ENCODE data around the gene ZMPSTE24.
A peak's percentile ranks its signal among the peaks of the same experiment; 100 is the strongest.

ZMPSTE24 gene

DNA sequence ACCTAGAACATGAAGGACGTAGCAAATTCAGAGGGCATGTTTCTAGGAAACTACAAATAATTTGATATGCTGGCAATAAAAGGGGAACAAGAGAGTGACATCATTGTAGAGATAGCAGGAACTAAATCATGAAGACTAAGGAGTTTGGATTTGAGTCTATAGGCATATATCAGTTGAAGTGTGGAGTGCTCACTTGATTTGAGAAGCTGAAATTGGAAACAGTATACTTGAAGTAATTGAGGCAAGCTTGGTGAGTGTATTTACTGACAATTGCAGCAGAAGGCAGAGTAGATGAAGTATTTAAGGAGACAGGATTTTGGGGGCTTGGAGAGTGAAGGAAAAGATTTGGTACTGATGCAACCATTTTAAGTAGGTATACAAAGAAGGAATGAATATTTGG, 16.7 kb upstream of the ZMPSTE24 start:
- Histone ChIP-seq H3K27ac (ENCODE audit: low read depth, low read length, severe bottlenecking) (no peak overlapping the region), H3K4me3 (ENCODE audit: extremely low read depth, insufficient read depth, low read length, poor library complexity, severe bottlenecking) (no peak overlapping the region), H3K4me1 (ENCODE audit: control insufficient read depth, insufficient read depth, low read length, poor library complexity, severe bottlenecking) (peaks cover 3% of the 10 kb centered on the region), H3K36me3 (ENCODE audit: control insufficient read depth, insufficient read depth, low read length) (peaks cover 42% of the 10 kb centered on the region), H3K9me3 (ENCODE audit: control insufficient read depth, low read length) (no peaks in the 10 kb centered on the region)
- 92 to 93% methylated on average over 1 of the region's 1 CpG for WGBS, 2 experiments (ENCODE audit: insufficient coverage in 2 of 2)

DNA sequence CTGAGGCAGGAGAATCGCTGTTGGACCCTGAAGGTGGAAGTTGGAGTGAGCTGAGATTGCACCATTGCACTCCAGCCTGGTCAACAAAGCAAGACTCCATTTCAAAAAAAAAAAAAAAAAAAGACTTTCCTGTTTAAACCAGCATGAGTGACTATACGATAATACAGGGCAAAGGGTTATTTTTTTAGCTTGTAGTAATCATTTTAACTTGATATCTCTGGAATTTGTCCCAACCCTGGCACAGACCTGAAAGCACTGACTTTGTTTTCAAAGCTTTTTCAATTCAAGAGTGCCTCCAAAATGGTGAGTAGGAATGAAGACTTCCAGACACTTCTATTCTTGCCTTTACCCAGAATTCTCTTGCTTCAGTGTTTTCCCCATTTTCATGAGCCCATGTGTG, 14.7 kb upstream of the ZMPSTE24 start:
- no peak overlapping the region for H3K27ac ChIP-seq (ENCODE audit: low read depth, low read length, severe bottlenecking)
- H3K4me3 ChIP-seq (ENCODE audit: extremely low read depth, insufficient read depth, low read length, poor library complexity, severe bottlenecking), result no peak overlapping the region
- H3K36me3 ChIP-seq (ENCODE audit: control insufficient read depth, insufficient read depth, low read length), result peaks cover 22% of the 10 kb centered on the region
- H3K9me3 ChIP-seq (ENCODE audit: control insufficient read depth, low read length), result no peaks in the 10 kb centered on the region
- peaks cover 3% of the 10 kb centered on the region for H3K4me1 ChIP-seq (ENCODE audit: control insufficient read depth, insufficient read depth, low read length, poor library complexity, severe bottlenecking)
- WGBS, 2 experiments (ENCODE audit: insufficient coverage in 2 of 2), result 80 to 100% methylated on average over 1 of the region's 2 CpGs

DNA sequence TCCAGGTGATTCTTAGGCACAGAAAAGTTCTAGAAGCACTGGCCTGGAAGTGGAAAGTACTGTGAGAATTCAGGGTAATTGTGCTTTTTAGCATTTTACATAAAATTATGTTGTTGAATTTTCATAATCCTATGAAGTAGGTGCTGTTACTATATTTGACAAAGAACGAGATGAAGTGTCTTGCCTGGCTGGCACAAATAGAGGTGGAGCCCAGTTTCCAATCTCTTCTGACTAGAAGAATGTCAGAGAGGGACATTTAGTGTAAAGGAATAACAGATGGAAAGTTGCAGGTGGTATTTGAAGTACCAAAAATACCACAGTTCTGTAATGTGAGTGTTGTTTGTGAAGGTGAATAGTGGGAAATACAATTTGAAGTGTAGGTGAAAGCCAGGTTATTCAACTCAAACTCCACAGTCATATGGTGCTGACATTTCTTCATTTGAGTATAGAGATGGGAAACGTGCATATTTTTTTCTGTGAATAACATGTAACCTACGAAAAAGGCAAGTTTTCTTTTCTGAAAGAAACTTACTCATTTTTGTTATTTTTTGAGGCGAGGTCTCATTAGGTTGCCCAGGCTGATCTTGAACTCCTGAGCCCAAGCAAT, 13.8 kb upstream of the ZMPSTE24 start:
- Histone ChIP-seq H3K27ac (ENCODE audit: low read depth, low read length, severe bottlenecking) (no peak overlapping the region), H3K4me1 (ENCODE audit: control insufficient read depth, insufficient read depth, low read length, poor library complexity, severe bottlenecking) (peaks cover 3% of the 10 kb centered on the region), H3K4me3 (ENCODE audit: extremely low read depth, insufficient read depth, low read length, poor library complexity, severe bottlenecking) (no peak overlapping the region), H3K36me3 (ENCODE audit: control insufficient read depth, insufficient read depth, low read length) (peaks cover 14% of the 10 kb centered on the region), H3K9me3 (ENCODE audit: control insufficient read depth, low read length) (no peaks in the 10 kb centered on the region)
- 70 to 94% methylated on average over 2 of the region's 4 CpGs for WGBS, 2 experiments (ENCODE audit: insufficient coverage in 2 of 2)

DNA sequence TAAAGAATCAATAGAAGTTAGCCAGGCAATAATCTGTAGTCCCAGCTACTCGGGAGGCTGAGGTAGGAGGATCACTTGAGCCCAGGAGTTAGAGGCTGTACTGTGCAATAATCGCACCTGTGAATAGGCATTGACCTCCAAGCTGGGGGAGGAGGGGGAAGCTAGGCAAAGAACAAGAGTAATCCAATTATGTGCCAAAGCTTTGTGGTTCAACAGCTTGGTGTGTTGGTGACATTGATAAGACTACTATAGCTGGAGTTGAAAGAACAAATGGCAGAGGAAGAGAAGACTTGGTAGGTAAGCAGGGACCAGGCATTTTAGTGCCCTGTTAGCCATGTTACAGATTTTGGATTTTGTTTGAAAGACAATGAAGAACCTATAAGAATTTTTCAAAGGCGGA, 12.3 kb upstream of the ZMPSTE24 start:
- 86 to 88% methylated on average over 3 of the region's 3 CpGs for WGBS, 2 experiments (ENCODE audit: insufficient coverage in 2 of 2)

DNA sequence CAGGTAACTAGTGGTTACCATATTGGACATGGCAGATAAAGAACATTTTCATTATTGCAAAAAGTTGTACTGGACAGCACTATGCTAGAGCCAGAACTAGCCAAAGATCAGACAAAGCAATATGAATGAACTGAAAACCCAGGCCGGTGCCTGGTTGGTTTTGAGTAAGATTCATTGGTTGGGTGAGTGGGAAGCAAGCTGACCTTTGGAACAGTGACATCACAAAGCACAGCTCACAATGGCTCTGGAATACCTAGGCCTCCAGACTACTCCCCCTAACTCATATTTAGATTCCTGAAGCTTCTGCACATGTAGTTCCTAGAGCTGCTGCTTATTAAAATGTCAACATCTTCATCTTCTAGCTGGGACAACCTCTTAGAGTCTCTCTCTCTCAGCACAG, 10.4 kb upstream of the ZMPSTE24 start, which contains the start of gene TMCO2:
Gene TMCO2 (plus strand): TSS at position 283 of the 400 bp plus-strand sequence. CDS start 57 bp downstream, at position 340.
- Histone ChIP-seq H3K9me3 (ENCODE audit: control insufficient read depth, low read length) (no peaks in the 10 kb centered on the region), H3K4me1 (ENCODE audit: control insufficient read depth, insufficient read depth, low read length, poor library complexity, severe bottlenecking) (peaks cover 3% of the 10 kb centered on the region), H3K36me3 (ENCODE audit: control insufficient read depth, insufficient read depth, low read length) (no peaks in the 10 kb centered on the region), H3K4me3 (ENCODE audit: extremely low read depth, insufficient read depth, low read length, poor library complexity, severe bottlenecking) (no peak within 1 kb of the TSS), H3K27ac (ENCODE audit: low read depth, low read length, severe bottlenecking) (no peak within 1 kb of the TSS)
- 80% methylated on average over 1 of the region's 1 CpG; no CpG with 5 or more reads in 1 of the 2 experiments for WGBS, 2 experiments (ENCODE audit: insufficient coverage in 2 of 2)

More for the DNA sequence above, 12.3 kb upstream of the ZMPSTE24 start:
- no peaks in the 10 kb centered on the region for H3K9me3 ChIP-seq (ENCODE audit: control insufficient read depth, low read length)
- H3K4me1 ChIP-seq (ENCODE audit: control insufficient read depth, insufficient read depth, low read length, poor library complexity, severe bottlenecking), result peaks cover 3% of the 10 kb centered on the region
- H3K36me3 ChIP-seq (ENCODE audit: control insufficient read depth, insufficient read depth, low read length), result peaks cover 2% of the 10 kb centered on the region
- no peak overlapping the region for H3K27ac ChIP-seq (ENCODE audit: low read depth, low read length, severe bottlenecking)
- no peak overlapping the region for H3K4me3 ChIP-seq (ENCODE audit: extremely low read depth, insufficient read depth, low read length, poor library complexity, severe bottlenecking)

DNA sequence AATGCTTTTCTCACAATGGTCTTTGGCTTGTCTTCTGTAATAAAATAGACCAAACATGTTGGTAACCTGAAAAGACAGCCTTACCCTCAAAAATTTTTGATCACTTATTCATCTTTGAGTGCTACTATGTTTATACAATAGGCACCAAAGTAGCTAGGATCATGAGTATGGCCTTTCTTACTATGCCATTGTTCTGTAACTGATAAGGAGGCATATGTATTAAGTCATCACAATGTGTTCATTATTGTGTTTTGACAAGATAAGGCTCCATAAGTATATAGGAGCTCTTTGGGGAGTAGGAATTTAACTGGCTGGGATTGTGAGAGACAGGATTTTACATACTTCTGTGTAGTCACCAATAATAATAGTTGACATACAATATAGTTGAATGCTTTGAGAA, 9.6 kb upstream of the ZMPSTE24 start:
- no peak overlapping the region for H3K27ac ChIP-seq (ENCODE audit: low read depth, low read length, severe bottlenecking)
- H3K4me3 ChIP-seq (ENCODE audit: extremely low read depth, insufficient read depth, low read length, poor library complexity, severe bottlenecking), result no peak overlapping the region
- peaks cover 3% of the 10 kb centered on the region for H3K4me1 ChIP-seq (ENCODE audit: control insufficient read depth, insufficient read depth, low read length, poor library complexity, severe bottlenecking)
- H3K9me3 ChIP-seq (ENCODE audit: control insufficient read depth, low read length), result no peaks in the 10 kb centered on the region
- H3K36me3 ChIP-seq (ENCODE audit: control insufficient read depth, insufficient read depth, low read length), result no peaks in the 10 kb centered on the region

DNA sequence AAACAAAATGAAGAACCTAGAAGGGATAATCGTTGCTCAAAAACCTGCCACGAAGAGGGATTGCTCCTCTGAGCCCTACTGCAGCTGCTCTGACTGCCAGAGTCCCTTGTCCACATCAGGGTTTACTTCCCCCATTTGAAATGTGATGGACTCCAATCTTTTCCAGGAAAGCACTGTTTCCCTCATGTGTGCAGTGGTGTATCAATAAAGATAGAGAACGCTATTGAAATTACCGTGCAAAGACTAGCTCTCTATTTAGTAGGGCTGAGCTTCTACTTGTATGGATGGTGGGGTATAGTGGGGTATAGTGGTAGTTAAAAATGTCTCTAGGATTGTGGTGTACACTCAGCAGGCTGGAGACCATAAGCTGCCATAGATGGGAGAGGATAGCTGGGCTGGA, 6.6 kb upstream of the ZMPSTE24 start:
- 83 to 86% methylated on average over 4 of the region's 4 CpGs for WGBS, 2 experiments (ENCODE audit: insufficient coverage in 2 of 2)
- Histone ChIP-seq H3K36me3 (ENCODE audit: control insufficient read depth, insufficient read depth, low read length) (no peaks in the 10 kb centered on the region), H3K4me1 (ENCODE audit: control insufficient read depth, insufficient read depth, low read length, poor library complexity, severe bottlenecking) (no peaks in the 10 kb centered on the region), H3K9me3 (ENCODE audit: control insufficient read depth, low read length) (no peaks in the 10 kb centered on the region), H3K4me3 (ENCODE audit: extremely low read depth, insufficient read depth, low read length, poor library complexity, severe bottlenecking) (no peak overlapping the region), H3K27ac (ENCODE audit: low read depth, low read length, severe bottlenecking) (no peak overlapping the region)

DNA sequence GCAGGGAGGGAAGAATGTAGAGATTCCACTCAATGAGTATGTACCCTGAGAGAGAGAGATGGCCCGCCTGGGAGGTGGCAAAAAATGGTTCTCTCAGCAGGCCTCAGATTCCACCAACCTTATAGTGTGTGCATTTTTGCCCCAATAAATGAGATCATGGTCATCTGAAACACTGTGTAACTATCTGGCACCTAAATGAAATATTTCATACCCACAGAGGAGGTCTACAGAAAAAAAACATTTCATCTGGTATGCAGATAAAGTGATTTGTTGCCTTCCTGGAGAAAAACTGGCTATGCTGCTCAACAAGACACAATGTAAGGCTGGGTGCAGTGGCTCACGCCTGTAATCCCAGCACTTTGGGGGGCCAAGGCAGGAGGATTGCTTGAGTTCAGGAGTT, 5.4 kb upstream of the ZMPSTE24 start:
- H3K9me3 ChIP-seq (ENCODE audit: control insufficient read depth, low read length), result no peaks in the 10 kb centered on the region
- no peaks in the 10 kb centered on the region for H3K36me3 ChIP-seq (ENCODE audit: control insufficient read depth, insufficient read depth, low read length)
- H3K4me3 ChIP-seq (ENCODE audit: extremely low read depth, insufficient read depth, low read length, poor library complexity, severe bottlenecking), result no peak overlapping the region
- WGBS, 2 experiments (ENCODE audit: insufficient coverage in 2 of 2), result 60 to 80% methylated on average over 1 of the region's 2 CpGs
- no peaks in the 10 kb centered on the region for H3K4me1 ChIP-seq (ENCODE audit: control insufficient read depth, insufficient read depth, low read length, poor library complexity, severe bottlenecking)
- H3K27ac ChIP-seq (ENCODE audit: low read depth, low read length, severe bottlenecking), result no peak overlapping the region

DNA sequence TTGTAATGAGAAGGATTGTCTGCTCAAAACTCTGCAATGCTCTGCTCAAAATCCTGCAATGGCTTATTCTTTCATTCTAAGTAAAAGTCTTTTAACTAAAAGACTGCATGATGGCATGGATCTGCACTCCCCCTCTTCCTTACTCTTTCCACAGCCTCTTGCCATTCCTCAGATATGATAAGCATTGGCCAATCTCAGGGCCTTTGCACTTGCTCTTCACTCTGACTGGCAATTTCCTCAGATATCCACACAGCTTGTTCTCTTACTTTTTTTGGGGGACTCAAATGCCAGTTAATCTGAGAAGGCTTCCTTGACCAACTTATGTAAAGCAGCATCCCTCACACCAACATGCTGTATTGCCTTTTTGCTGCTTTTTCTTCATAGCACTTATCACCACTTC, 2.8 kb upstream of the ZMPSTE24 start:
- peaks cover 10% of the 10 kb centered on the region for H3K36me3 ChIP-seq (ENCODE audit: control insufficient read depth, insufficient read depth, low read length)
- H3K27ac ChIP-seq (ENCODE audit: low read depth, low read length, severe bottlenecking), result no peak overlapping the region
- H3K9me3 ChIP-seq (ENCODE audit: control insufficient read depth, low read length), result no peaks in the 10 kb centered on the region
- no peaks in the 10 kb centered on the region for H3K4me1 ChIP-seq (ENCODE audit: control insufficient read depth, insufficient read depth, low read length, poor library complexity, severe bottlenecking)
- H3K4me3 ChIP-seq (ENCODE audit: extremely low read depth, insufficient read depth, low read length, poor library complexity, severe bottlenecking), result no peak overlapping the region

DNA sequence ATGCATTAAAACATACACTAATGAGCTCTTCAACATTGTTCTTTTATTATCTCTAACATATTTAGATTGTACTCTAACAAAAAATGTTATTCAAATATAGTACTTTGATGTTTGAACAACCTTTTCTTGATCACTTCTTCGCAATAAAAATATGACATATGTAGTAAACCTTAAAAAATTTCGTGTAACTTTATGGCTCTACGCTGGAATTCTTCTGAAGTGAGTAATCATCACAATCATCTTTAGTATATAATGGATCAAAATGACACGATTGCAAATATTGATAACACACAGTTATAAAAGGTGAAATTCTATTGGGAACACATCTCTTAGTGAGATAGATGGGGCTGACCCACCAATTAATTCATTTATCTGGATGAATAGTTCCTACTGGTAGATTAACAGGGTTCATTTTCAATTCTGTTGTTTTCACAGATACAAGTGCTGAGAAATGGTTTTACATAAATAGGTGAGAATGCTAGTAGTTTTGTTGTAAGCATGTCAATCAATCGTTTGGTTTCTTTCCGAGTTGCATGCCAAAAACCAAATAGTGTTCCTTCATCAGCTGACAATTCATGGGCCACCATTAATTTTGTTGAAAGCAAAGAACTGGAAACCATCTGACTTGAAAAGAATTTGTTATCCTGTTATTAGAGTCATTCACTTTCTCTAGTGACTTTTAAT, 1.5 kb upstream of the ZMPSTE24 start:
- no peak overlapping the region for H3K27ac ChIP-seq (ENCODE audit: low read depth, low read length, severe bottlenecking)
- WGBS, 2 experiments (ENCODE audit: insufficient coverage in 2 of 2), result 60% methylated on average over 1 of the region's 6 CpGs; no CpG with 5 or more reads in 1 of the 2 experiments

DNA sequence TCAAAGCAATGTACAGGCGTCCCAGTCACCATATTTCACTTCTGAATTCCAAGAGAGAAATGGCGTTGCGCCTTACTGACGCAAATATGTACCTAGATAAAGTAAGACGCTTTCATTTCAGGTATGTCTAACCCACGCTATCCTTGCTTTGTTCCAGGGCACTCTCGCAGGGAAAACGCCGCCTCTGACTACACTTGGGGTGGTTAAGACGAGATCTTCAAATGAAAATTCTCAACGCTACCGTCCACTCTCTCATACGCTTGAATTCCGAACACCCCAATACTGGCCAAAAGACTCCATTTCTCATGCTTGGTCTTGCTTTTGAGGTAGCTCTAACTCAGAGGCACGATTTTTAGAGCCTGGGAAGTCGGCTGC, 736 bp upstream of the ZMPSTE24 start:
- H3K4me1 ChIP-seq (ENCODE audit: control insufficient read depth, insufficient read depth, low read length, poor library complexity, severe bottlenecking), result no peaks in the 10 kb centered on the region
- H3K36me3 ChIP-seq (ENCODE audit: control insufficient read depth, insufficient read depth, low read length), result peaks cover 31% of the 10 kb centered on the region
- peak overlapping the region; percentile 97 for H3K27ac ChIP-seq (ENCODE audit: low read depth, low read length, severe bottlenecking)
- WGBS, 2 experiments (ENCODE audit: insufficient coverage in 2 of 2), result 0% methylated on average over 16 of the region's 16 CpGs
- H3K9me3 ChIP-seq (ENCODE audit: control insufficient read depth, low read length), result no peaks in the 10 kb centered on the region
- peak overlapping the region; percentile 95 for H3K4me3 ChIP-seq (ENCODE audit: extremely low read depth, insufficient read depth, low read length, poor library complexity, severe bottlenecking)

More for the DNA sequence above, 1.5 kb upstream of the ZMPSTE24 start:
- H3K9me3 ChIP-seq (ENCODE audit: control insufficient read depth, low read length), result no peaks in the 10 kb centered on the region
- peak overlapping the region; percentile 95 for H3K4me3 ChIP-seq (ENCODE audit: extremely low read depth, insufficient read depth, low read length, poor library complexity, severe bottlenecking)
- H3K36me3 ChIP-seq (ENCODE audit: control insufficient read depth, insufficient read depth, low read length), result peaks cover 24% of the 10 kb centered on the region
- no peaks in the 10 kb centered on the region for H3K4me1 ChIP-seq (ENCODE audit: control insufficient read depth, insufficient read depth, low read length, poor library complexity, severe bottlenecking)
